NCI-H446 (cell line): Measurements from ENCODE around the gene ERMP1.

Experiments
- DNase-seq, 2 experiments: peaks; one replicate each; lab custom pipeline; 2025; lab: John Stamatoyannopoulos, UW

Gene ERMP1

DNA sequence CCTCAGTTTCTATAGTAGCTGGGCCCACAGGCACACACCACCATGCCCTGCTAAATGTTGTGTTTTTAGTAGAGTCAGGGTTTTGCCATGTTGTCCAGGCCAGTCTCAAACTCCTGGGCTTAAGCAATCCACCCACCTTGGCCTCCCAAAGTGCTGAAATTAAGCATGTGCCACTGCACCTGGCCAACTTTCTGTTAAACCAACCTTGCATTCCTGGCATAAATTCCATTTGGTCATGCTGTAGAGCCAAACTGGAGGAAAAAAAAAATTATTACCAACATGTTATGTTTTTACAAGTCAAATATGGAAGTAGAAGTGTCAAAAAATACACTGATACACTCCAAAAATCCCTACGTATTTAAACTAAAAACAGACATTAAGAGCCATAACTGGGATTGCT, 54.1 kb downstream of the ERMP1 start:
- no peak for DNase-seq

DNA sequence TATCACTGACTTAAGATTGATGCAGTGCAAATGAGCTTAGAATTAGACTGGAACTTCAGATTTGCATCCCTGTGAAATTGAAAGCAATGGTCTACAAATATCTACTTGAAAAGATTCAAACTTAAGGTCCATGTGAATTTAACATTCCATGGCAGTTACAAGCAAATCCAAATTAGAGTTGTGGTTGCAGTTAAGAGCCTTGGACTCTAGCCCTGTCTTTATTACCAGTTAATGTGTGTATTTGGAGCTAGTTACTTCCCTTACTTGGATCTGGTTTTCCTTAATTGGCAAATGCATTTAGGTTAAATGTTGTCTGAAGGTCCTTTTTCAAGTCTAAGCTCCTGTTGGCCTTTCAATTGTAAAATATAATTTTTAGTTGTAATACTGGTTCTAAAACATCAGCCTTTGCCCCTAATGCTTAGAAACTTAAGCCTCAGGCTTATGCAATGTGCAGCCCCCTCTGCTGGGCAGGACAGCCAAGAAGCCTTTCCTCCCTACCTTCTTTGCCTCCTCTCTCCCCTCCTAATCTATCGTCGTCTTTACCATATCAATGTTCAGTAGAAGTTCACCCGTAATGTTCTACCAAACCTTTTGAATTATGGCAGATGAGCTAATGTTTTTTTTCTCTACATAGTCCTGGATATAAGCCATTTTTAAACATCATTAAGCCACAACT, 59.5 kb downstream of the ERMP1 start:
- no peak for DNase-seq

DNA sequence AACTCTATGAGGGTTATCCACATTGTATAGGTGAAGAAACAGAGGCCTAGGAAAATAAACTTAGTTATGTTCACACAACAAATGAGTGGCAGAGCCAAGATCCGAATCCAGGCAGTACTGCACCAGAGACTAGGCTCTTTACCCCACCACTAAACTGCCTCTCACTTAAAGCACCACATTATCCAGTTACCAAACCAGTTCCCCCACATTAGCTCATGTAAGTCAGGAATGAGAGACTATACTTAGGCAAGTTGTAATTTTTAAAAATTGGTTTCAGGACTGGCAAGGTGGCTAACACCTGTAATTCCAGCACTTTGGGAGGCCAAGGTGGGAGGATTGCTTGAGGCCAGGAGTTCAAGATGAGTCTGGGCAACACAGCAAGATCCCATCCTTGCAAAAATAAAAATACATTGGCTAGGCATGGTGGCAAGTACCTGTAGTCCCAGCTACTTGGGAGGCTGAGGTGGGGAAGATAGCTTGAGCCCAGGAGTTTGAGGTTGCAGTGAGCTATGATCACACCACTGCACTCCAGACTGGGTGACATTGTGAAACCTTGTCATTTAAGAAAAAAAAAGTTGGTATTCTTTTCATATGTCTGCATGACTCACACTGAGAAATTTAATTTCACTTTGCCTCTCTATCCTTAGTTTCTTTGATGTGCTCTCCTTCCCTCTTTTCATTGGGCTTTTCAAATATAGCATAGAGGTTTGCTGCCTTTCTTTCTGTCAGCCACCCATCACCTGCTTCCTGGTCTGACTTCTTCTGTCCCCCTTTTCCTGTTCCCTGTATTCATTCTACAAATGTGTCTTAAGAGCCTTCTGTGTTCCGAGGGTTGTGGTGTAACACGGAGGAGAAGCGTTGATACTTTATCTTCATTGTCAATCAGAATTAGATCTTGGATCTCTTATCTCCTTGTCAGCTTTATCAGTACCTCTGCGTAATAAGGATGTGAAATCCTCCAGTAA, 64.7 kb downstream of the ERMP1 start:
- DNase-seq: no peak

DNA sequence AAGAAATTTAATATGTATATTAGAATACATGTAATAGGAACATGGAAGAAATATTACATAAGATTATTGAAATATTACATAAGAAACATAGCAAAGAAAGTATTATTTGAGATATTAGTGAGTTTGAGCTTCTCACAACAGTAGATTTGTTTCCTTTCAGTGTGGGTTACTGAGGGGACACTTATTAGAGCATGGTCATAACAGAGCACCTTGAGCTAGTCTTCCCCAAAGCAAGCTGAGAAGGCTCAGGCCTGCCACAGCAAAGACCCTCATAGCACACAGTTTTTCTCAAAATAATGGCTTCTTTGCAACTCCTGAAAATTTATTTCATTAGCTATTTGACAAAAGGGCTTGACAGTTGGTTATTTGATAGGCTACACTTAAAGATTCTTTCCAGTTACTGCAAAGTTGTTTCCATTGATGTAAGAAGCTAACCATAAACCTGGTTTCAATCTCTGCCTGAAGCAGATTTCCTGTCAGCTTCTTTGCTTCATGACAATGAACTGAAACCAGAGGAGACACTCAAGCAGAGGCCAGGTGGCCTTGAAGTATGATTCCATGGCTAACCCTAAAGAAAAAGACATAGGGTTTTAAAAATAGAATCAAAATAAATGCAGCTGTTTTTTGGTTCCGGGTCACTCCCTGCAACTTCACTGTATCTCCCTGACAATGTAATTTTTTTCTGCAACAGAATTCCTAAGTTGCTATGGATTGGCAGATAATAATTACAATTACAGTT, 68.6 kb downstream of the ERMP1 start:
- no peak for DNase-seq

DNA sequence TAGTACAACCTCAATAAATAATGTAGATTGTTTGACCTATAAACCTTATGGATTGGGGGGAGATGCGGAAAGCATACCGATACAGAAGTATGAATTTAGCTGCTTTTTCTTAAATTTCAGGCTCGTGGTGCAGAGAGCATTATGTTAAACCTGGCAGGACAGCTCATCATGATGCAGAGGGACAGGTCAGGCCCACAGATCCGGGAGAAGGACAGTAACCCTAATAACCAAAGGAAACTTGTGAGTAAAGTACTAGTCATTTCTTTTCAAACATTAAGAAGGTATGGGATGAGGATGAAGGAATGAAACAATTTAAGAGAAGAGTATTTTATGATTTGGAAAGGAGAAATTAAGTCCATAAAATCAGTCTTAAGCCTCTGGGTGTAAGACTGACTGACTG, 70.5 kb downstream of the ERMP1 start:
- DNase-seq: no peak

DNA sequence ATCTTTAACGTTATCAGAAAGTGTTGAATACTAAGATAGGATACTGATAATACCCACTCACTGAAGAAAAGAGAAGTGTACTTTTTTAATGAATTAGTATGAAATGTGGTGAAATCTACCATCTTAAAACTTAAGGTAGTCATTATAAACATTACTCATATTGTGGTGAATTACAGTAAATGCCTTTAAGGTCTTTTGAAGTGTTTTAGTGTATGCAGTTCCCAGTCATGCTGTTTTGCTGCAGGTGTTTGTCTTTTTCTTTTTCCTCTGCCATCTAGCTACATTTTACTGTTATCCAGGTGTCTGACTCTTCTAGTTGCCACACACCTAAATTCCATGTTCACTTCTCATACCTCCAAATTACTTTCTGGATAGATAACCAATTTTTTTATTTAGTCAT, 72.6 kb downstream of the ERMP1 start:
- no peak for DNase-seq

DNA sequence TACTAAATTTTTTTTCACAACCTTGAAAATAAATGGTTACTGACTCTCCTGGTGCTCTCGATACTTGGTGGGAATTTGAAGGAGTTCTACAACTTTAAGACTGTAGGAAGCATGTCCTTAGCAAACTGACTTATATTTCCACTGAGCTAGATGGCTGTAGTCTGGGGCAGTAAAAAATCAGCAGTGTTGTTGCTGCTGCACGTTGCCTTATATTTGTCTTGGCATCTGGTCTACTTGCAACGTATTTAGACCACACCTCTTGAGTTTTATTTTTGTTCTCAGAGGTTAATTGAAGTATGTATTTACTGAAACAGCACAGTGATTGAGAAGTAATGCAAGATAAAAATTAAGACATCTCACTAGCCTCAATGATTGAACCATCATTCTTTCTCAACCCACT, 76.3 kb downstream of the ERMP1 start:
- no peak for DNase-seq

DNA sequence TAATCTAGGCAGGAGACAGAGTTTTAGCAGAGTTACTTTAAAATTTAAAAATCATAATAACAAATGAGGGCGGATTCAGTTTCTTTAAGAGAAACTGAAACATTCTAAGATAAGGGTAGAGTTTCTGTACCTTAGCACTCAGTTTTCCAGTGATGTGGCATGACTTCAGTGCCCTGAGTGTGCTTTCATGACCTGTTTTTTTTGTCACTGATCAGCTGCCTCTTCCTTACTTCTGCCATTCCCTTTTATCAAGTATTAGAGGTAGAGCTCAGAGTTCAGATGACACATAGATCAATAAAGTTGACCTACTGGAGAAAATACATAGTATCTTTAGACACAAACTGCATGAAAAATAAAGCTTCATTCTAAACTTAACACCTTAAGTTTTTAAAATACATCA, 82.3 kb downstream of the ERMP1 start:
- no peak for DNase-seq

DNA sequence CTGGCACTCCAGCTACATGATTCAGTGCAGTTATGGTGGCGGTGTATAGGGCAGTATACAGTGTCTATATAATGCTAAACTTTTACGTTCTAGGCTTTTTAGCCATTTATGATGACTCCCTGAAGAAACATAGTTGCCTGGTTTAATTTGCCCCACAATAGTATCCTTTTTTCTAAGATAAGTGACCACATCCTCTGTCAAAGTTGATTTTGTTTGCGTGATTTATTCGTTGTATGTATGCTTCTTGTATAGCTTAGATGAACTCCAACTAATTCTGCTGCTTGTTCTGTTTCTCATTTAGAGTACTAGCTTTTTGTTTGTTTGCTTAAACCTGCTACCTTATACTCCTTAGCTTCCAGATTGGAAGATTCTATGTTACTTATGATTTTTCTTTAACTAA, 83.6 kb downstream of the ERMP1 start:
- no peak for DNase-seq

DNA sequence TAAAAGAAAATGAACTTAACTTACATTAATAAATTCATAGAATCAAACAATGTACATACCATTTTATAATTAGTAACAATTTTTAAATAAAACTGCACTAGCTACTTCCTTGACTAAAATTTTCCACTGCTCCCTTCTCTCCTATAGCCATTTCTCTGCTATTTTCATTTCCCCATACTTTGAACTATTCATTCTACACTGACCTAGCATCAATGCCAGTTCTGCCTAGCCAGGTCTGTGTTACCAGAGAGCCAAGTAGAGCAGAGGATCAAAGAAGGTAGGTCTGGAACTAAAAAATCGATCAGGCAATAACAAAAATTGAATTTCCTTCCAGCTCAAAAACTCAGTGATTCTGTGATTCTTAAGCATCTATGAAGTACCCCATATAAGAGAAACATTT, 84.5 kb downstream of the ERMP1 start:
- no peak for DNase-seq

DNA sequence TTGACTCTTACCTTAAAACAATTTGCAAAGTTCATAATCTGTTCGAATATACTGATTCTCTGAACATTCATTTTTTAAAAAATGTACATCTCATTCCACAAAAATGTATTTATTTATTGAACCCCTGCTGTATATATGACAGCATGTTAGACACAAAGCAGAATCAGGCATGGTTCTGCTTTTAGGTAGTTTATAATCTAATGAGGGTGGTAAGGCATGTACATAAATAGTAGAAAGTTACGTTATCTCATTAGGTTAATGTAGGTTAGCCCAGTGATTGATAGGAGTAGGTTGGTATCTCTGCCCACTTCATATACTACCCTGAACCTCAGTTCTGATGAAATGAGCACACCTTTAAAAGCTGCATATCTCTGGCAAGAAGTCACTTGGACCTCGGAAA, 89.8 kb downstream of the ERMP1 start:
- DNase-seq: no peak

DNA sequence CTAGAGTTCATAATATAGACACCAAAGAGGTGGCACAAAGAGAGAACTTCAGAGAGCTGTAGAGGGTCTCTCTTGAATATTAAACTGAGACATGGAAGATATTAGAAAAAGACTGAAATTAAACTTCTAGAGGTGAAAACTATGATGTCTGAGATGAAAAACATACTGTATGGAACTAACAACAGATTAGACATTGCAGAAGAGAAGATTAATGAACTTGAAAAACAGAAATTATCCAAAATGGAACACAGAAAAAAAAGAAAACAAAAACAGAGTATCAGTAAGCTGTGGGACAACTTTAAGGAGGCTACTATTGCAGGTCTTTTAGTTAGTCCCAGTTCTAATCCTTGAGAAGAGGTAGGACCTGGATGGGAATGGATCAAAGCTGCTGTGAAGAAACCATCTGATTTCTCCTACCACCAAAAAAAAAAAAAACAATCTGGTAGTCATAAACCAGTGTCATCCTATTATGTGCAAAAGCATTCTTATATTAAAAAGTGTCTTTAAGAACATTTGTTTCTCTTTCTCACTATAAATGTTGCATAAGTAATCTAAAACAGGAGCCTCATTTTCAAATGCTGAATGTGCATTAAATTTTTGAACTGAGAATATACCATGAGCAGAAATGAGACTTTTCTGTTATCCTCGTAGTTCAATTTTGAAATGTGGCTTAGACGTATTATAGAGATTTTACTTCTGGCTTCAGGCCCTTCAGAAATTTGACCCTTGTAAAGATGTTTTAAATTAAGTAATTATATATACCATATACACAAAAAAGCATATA, 96.2 kb downstream of the ERMP1 start:
- DNase-seq: no peak

DNA sequence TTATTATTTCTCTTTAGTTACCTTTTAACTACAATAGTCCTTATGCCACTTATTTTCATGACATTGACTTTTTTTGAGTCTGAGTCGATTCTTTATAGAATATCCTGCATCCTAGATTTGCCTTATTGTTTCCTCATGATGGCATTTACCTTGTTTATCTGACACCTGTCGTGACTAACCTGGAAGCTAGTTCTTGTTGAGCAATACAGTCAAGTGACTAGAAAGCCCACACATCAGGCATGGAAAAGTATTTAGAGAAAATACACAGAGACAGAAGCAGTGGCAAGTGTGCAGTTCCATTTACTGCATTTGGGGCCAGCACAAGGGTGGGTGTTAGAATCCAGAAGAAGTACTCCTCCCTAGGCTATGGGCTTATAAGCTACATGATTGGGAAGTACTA, 97.8 kb downstream of the ERMP1 start:
- DNase-seq: no peak
